Hepatocyte (in vitro differentiated cells): ENCODE results near the gene UNC5A.

Experiments
- CTCF ChIP-seq: fragments of 200-600 bp; sonication (generic); IDR thresholded peaks from 2 replicates; pipeline ENCODE4 v1.5.1; 2016; ENCODE audit warnings: antibody characterized with exemption, mild to moderate bottlenecking; ENCODE audit not compliant: poor library complexity
- EZH2 ChIP-seq: fragments of 200-600 bp; sonication (generic); IDR thresholded peaks from 2 replicates; pipeline ENCODE4 v1.6.1; 2016; ENCODE audit warnings: antibody characterized with exemption, mild to moderate bottlenecking, borderline replicate concordance
- EZH2phosphoT487 ChIP-seq: fragments of 200-600 bp; sonication (generic); IDR thresholded peaks from one replicate; pipeline ENCODE4 v1.6.1; 2018; ENCODE audit warnings: antibody characterized with exemption, mild to moderate bottlenecking, low read depth, moderate library complexity; ENCODE audit not compliant: unreplicated experiment, severe bottlenecking

DNA sequence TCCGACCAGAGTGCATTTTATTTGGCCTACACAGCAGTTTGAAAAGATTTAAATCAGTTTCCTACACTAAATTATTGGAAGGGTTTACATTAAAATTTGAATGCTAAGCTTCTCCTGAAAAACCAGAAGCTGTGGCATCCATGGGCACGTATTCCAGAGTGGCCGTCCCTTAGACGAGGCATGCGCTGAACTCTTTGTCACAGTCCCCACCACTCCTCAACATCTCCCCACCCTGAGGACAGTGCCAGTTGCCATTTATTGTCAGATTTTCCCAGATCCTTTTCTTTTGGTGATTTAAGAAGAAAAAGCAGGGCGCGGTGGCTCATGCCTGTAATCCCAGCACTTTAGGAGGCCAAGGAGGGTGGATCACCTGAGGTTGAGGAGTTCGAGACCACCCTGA lies 39.9 kb upstream of the UNC5A start:
- TF ChIP-seq EZH2phosphoT487 (no peak), CTCF (no peak), EZH2 (no peak)
